ENCODE results near the gene CYP11A1.

GRCh38 chr15:74387621-74388362, 20.3 kb upstream of the CYP11A1 start:
- TF ChIP-seq CTCF (IDR thresholded peaks at IDR 0.05; ENCODE audit: low read length) (no peak), EZH2phosphoT487 (IDR thresholded peaks at IDR 0.05; ENCODE audit: low read length) (no peak)

Data from MM.1S (cell line).